Endothelial cell of umbilical vein (primary cell): Measurements from ENCODE around the gene SRRM5.

Experiments
- CTCF ChIP-seq, 2 donors: IDR thresholded peaks; 1 replicate in 1 of 2; 2 replicates in 1 of 2; pipeline ENCODE4 v1.5.1; 2011; ENCODE audit warnings: low read length in 2 of 2, mild to moderate bottlenecking in 2 of 2, moderate library complexity in 2 of 2, control low read depth in 1 of 2, inconsistent platforms in 1 of 2, low read depth in 1 of 2; ENCODE audit not compliant: insufficient read depth in 1 of 2; ENCODE audit errors: extremely low read depth in 1 of 2
- EZH2 ChIP-seq: IDR thresholded peaks from 2 replicates; pipeline ENCODE4 v1.6.1; 2012; ENCODE audit warnings: borderline replicate concordance, low read depth, mild to moderate bottlenecking, moderate library complexity, low read length, inconsistent platforms; ENCODE audit not compliant: severe bottlenecking
- JUN ChIP-seq: IDR thresholded peaks from 2 replicates; pipeline ENCODE4 v1.6.1; 2011; ENCODE audit warnings: borderline replicate concordance, low read depth; ENCODE audit not compliant: insufficient read length, insufficient read depth
- MYC ChIP-seq: IDR thresholded peaks from one replicate; pipeline ENCODE4 v1.6.1; 2011; ENCODE audit warnings: mild to moderate bottlenecking, low read depth, low read length
- POLR2A ChIP-seq: IDR thresholded peaks from 2 replicates; pipeline ENCODE4 v1.6.1; 2012; ENCODE audit warnings: low read depth, mild to moderate bottlenecking, control low read depth, low read length

DNA sequence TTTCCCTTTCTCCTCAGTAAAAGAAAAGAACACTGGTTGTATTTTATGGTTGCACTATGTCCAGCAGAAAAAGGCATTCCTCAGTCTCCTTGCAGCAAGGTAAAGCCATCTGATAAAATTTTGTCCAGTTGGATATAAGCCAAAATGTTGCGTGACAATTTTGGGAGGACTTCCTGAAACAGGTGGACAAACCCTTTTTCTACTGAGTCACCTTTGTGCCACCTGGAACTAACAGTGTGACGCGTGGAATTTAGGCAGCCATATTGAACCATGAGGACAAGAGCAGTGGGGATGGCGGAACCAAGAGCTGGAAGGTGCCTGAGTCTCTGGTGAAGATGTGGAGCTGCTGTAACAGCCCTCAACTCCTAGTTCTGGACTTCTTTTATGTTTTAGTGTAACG, 19.6 kb downstream of the SRRM5 start:
- TF ChIP-seq POLR2A (no peak), CTCF (IDR thresholded peaks at IDR 0.05; ENCODE audit: extremely low read depth in 1 of 2, insufficient read depth in 1 of 2, low read depth in 1 of 2, low read length in 2 of 2) (no peak), MYC (no peak), JUN (no peak), EZH2 (no peak)
